Measurements from ENCODE around the gene GPR78.

Gene GPR78

GRCh38 chr4:8537041-8537461, 43.1 kb upstream of the GPR78 start:
- no peak for DNase-seq (ENCODE audit: low spot score)
- in situ Hi-C loops (cut with MboI; ENCODE audit: low sequenced_read_pairs, unreplicated experiment) = no loop called here

GRCh38 chr4:8538076-8538702, 42.0 kb upstream of the GPR78 start:
- in situ Hi-C loops (cut with MboI; ENCODE audit: low sequenced_read_pairs, unreplicated experiment) = no loop called here
- TF ChIP-seq CTCF (IDR thresholded peaks at IDR 0.05; ENCODE audit: borderline replicate concordance, control extremely low read depth, extremely low read depth, insufficient read depth, missing control alignments) = no peak
- DNase-seq (ENCODE audit: low spot score) = no peak

More at GRCh38 chr4:8537041-8537461, 43.1 kb upstream of the GPR78 start:
- no peak for TF ChIP-seq CTCF (IDR thresholded peaks at IDR 0.05; ENCODE audit: borderline replicate concordance, control extremely low read depth, extremely low read depth, insufficient read depth, missing control alignments)

- DNase-seq (ENCODE audit: low spot score) = no peak
- in situ Hi-C loops (cut with MboI; ENCODE audit: low sequenced_read_pairs, unreplicated experiment) = no loop called here
- TF ChIP-seq CTCF (IDR thresholded peaks at IDR 0.05; ENCODE audit: borderline replicate concordance, control extremely low read depth, extremely low read depth, insufficient read depth, missing control alignments) = no peak
Measured at GRCh38 chr4:8538703-8539567, 41.3 kb upstream of the GPR78 start.

GRCh38 chr4:8539661-8540060, 40.5 kb upstream of the GPR78 start:
- no peak for TF ChIP-seq CTCF (IDR thresholded peaks at IDR 0.05; ENCODE audit: borderline replicate concordance, control extremely low read depth, extremely low read depth, insufficient read depth, missing control alignments)
- in situ Hi-C loops (cut with MboI; ENCODE audit: low sequenced_read_pairs, unreplicated experiment) = no loop called here
- no peak for DNase-seq (ENCODE audit: low spot score)

GRCh38 chr4:8540072-8540471, 40.1 kb upstream of the GPR78 start:
- no peak for DNase-seq (ENCODE audit: low spot score)
- in situ Hi-C loops (cut with MboI; ENCODE audit: low sequenced_read_pairs, unreplicated experiment) = no loop called here
- TF ChIP-seq CTCF (IDR thresholded peaks at IDR 0.05; ENCODE audit: borderline replicate concordance, control extremely low read depth, extremely low read depth, insufficient read depth, missing control alignments) = no peak

- DNase-seq (ENCODE audit: low spot score) = no peak
- in situ Hi-C loops (cut with MboI; ENCODE audit: low sequenced_read_pairs, unreplicated experiment) = no loop called here
- no peak for TF ChIP-seq CTCF (IDR thresholded peaks at IDR 0.05; ENCODE audit: borderline replicate concordance, control extremely low read depth, extremely low read depth, insufficient read depth, missing control alignments)
Measured at GRCh38 chr4:8540586-8540985, 39.6 kb upstream of the GPR78 start.
